Measurements from ENCODE around the gene DENND4A.

DNA sequence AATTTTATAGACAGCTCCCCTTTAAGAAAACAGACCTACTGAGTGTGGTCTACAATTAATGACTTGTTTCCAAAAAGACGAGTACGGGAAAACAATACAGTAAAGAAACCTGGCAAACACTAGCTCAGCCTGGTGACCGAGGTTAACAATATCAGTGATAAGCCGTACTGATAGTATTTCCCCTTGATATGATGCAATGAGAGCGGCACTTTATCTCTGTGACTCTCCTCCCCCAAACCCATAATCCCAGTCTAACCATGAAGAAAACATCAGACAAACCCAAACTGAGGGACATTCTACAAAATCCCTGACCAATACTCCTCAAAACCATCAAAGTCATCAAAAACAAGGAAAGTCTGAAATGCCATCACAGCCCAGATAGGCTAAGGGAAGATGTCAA is 8.2 kb downstream of the DENND4A start:
- TF ChIP-seq, protein P1, sequence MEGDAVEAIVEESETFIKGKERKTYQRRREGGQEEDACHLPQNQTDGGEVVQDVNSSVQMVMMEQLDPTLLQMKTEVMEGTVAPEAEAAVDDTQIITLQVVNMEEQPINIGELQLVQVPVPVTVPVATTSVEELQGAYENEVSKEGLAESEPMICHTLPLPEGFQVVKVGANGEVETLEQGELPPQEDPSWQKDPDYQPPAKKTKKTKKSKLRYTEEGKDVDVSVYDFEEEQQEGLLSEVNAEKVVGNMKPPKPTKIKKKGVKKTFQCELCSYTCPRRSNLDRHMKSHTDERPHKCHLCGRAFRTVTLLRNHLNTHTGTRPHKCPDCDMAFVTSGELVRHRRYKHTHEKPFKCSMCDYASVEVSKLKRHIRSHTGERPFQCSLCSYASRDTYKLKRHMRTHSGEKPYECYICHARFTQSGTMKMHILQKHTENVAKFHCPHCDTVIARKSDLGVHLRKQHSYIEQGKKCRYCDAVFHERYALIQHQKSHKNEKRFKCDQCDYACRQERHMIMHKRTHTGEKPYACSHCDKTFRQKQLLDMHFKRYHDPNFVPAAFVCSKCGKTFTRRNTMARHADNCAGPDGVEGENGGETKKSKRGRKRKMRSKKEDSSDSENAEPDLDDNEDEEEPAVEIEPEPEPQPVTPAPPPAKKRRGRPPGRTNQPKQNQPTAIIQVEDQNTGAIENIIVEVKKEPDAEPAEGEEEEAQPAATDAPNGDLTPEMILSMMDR (IDR thresholded peaks at IDR 0.05) = no peak
- no peak for TF ChIP-seq POLR2A (IDR thresholded peaks at IDR 0.05)

Measured in uterus (tissue), 2 donors.